Measurements from ENCODE around the gene RGPD3.

DNA sequence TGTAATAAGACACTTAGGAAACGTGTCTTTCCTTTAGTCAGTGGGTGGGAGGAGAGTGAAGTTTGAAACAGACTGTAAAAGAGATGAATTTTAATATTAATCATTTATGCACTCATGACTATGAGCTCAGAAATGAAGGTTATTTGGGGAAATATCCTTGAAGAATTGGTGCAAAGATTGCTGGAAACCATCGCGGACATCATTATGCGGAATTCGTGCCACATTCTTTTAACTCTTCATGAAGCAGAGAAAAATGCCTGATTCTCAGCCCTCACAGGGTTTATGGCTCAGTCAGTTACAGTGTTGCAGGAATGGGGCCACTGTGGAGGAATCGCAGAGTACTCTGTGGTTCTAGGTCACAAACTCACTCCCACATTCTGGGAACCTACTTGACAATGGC is 109.7 kb downstream of the RGPD3 start:
- TF ChIP-seq, protein P1, sequence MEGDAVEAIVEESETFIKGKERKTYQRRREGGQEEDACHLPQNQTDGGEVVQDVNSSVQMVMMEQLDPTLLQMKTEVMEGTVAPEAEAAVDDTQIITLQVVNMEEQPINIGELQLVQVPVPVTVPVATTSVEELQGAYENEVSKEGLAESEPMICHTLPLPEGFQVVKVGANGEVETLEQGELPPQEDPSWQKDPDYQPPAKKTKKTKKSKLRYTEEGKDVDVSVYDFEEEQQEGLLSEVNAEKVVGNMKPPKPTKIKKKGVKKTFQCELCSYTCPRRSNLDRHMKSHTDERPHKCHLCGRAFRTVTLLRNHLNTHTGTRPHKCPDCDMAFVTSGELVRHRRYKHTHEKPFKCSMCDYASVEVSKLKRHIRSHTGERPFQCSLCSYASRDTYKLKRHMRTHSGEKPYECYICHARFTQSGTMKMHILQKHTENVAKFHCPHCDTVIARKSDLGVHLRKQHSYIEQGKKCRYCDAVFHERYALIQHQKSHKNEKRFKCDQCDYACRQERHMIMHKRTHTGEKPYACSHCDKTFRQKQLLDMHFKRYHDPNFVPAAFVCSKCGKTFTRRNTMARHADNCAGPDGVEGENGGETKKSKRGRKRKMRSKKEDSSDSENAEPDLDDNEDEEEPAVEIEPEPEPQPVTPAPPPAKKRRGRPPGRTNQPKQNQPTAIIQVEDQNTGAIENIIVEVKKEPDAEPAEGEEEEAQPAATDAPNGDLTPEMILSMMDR (tag by site-specific recombination; IDR thresholded peaks at IDR 0.05), result no peak
- no peak for TF ChIP-seq SP2 (tag by site-specific recombination; IDR thresholded peaks at IDR 0.05)
- TF ChIP-seq ZNF529 (tag by site-specific recombination; IDR thresholded peaks at IDR 0.05; ENCODE audit: insufficient replicate concordance), result no peak
- no peak for TF ChIP-seq KLF16 (tag by site-specific recombination; IDR thresholded peaks at IDR 0.05)
- TF ChIP-seq, protein P2, sequence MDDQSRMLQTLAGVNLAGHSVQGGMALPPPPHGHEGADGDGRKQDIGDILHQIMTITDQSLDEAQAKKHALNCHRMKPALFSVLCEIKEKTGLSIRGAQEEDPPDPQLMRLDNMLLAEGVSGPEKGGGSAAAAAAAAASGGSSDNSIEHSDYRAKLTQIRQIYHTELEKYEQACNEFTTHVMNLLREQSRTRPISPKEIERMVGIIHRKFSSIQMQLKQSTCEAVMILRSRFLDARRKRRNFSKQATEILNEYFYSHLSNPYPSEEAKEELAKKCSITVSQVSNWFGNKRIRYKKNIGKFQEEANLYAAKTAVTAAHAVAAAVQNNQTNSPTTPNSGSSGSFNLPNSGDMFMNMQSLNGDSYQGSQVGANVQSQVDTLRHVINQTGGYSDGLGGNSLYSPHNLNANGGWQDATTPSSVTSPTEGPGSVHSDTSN (CRISPR knock-in tag; IDR thresholded peaks at IDR 0.05), result no peak
- TF ChIP-seq ZNF558 (tag by site-specific recombination; IDR thresholded peaks at IDR 0.05), result no peak
- no peak for TF ChIP-seq ZNF785 (tag by site-specific recombination; IDR thresholded peaks at IDR 0.05)
- no peak for TF ChIP-seq REST (tag by site-specific recombination; IDR thresholded peaks at IDR 0.05)
- TF ChIP-seq ZNF274 (IDR thresholded peaks at IDR 0.05; ENCODE audit: low read length), result no peak
- TF ChIP-seq ZNF274 (tag by site-specific recombination; IDR thresholded peaks at IDR 0.05; ENCODE audit: borderline replicate concordance), result no peak
- TF ChIP-seq ZNF449 (tag by site-specific recombination; IDR thresholded peaks at IDR 0.05), result no peak
- no peak for TF ChIP-seq ZNF184 (tag by site-specific recombination; IDR thresholded peaks at IDR 0.05)
- TF ChIP-seq SETDB1 (IDR thresholded peaks at IDR 0.05; ENCODE audit: insufficient read length, low read length), result no peak
- TF ChIP-seq KLF9 (tag by site-specific recombination; IDR thresholded peaks at IDR 0.05; ENCODE audit: low read depth), result no peak

All from HEK293 (cell line).